Panc1 (cell line): Measurements from ENCODE around the gene KTI12.

Experiments used
- POLR2AphosphoS5 ChIP-seq: IDR thresholded peaks from 2 replicates; pipeline ENCODE4 v1.6.1; 2012; ENCODE audit warnings: mild to moderate bottlenecking, low read depth, low read length, moderate library complexity
- TF ChIP-seq, protein P1 (sequence below): fragments of 450-650 bp; IDR thresholded peaks from 2 replicates; pipeline ENCODE4 v1.5.1; 2017; ENCODE audit warnings: mild to moderate bottlenecking

- TF ChIP-seq, protein P1, sequence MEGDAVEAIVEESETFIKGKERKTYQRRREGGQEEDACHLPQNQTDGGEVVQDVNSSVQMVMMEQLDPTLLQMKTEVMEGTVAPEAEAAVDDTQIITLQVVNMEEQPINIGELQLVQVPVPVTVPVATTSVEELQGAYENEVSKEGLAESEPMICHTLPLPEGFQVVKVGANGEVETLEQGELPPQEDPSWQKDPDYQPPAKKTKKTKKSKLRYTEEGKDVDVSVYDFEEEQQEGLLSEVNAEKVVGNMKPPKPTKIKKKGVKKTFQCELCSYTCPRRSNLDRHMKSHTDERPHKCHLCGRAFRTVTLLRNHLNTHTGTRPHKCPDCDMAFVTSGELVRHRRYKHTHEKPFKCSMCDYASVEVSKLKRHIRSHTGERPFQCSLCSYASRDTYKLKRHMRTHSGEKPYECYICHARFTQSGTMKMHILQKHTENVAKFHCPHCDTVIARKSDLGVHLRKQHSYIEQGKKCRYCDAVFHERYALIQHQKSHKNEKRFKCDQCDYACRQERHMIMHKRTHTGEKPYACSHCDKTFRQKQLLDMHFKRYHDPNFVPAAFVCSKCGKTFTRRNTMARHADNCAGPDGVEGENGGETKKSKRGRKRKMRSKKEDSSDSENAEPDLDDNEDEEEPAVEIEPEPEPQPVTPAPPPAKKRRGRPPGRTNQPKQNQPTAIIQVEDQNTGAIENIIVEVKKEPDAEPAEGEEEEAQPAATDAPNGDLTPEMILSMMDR, result no peak
- TF ChIP-seq POLR2AphosphoS5, result no peak
Measured at GRCh38 chr1:52037402-52037814, 3.8 kb upstream of the KTI12 start.
